SK-N-MC (cell line): ENCODE results near the gene HSD3B7.
A peak's percentile ranks its signal among the peaks of the same experiment; 100 is the strongest.

Source experiments
- EZH2 ChIP-seq: fragments of 200-600 bp; sonication (generic); IDR thresholded peaks from one replicate; pipeline ENCODE4 v1.6.1; 2017; ENCODE audit warnings: antibody characterized with exemption
- FOXP2 ChIP-seq: optimal IDR thresholded peaks from 2 replicates; pipeline ENCODE3; 2011; ENCODE audit warnings: mild to moderate bottlenecking, moderate library complexity; ENCODE audit not compliant: insufficient read depth; ENCODE audit errors: extremely low read length, control extremely low read depth
- POLR2AphosphoS5 ChIP-seq: IDR thresholded peaks from 2 replicates; pipeline ENCODE4 v1.6.1; 2012; ENCODE audit warnings: mild to moderate bottlenecking, low read depth, low read length, borderline replicate concordance

GRCh38 chr16:30957456-30958174 is 27.4 kb upstream of the HSD3B7 start, which contains the start of gene SETD1A:
- TF ChIP-seq FOXP2 = no peak
- TF ChIP-seq EZH2 = no peak
- peak; percentile 19; the same call in 1 of the 2 replicates for TF ChIP-seq POLR2AphosphoS5
